Heart left ventricle (tissue), 13 donors: ENCODE results near the gene ARMH2.

ENCODE experiments used
- POLR2A ChIP-seq, 2 donors: fragments of 450-650 bp; IDR thresholded peaks; one replicate each; pipeline ENCODE4 v1.6.1; 2017; ENCODE audit warnings: antibody characterized with exemption in 2 of 2, mild to moderate bottlenecking in 2 of 2, moderate library complexity in 2 of 2
- TF ChIP-seq, protein P1 (sequence below), 12 donors: fragments of 200-600 bp; sonication (generic) in 4 of 12; IDR thresholded peaks; one replicate each; pipeline versions ENCODE4 v1.5.0 to v1.8.0; 2018 to 2022; ENCODE audit warnings: antibody characterized with exemption in 12 of 12, mild to moderate bottlenecking in 5 of 12
- donor health status: ischemic (EF 13 %, LVEDD 7.1; RV severe dilation, severe dysfunction).
- donor health status: DM: no; HTN: yes; CAD: no.
- donor health status: DM: no; HTN: no; CAD: no.
- donor health status: ischemic (EF 25% LVEDD 6.9; RV normal size, moderate dysfunction).
- donor health status: ischemic (EF 25% LVEDD 5.7; RV mildly dilated, moderate dysfunction).
- donor health status: ischemic (EF 35%, LVEDD 5.7; RV mildly dilated, moderate dysfunction).
- donor health status: nonischemic (EF 11% LVEDD 7.7; RV severe dilation, severe dysfunction).
- donor health status: DM: yes; HTN: yes; CAD: no.
- donor health status: PGD.
- donor health status: ischemic (EF 29% LVEDD 5.4; RV normal size, mild dysfunction).
- donor health status: nonischemic (EF 23%, LVEDD 6.1; RV moderate dilation, normal function).

DNA sequence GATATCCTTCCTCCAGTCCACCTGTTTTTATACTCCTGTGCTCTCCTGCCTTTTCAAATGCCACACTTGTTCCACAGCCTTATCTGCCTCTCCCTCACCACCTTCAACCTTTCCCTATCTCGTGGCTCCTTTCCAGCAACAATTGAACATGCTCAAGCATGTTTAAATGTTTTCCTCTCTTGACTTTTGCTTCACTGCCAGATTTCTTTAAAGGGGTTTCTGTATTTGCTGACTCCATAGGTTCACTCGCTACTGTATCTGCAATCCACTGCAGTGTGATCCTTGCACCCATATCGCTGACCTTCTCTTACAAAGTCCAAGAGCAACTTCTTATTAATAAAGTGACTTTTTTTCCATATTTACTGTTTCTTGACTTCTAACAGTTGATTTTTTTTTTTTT is 35.1 kb downstream of the ARMH2 start:
- TF ChIP-seq, protein P1, sequence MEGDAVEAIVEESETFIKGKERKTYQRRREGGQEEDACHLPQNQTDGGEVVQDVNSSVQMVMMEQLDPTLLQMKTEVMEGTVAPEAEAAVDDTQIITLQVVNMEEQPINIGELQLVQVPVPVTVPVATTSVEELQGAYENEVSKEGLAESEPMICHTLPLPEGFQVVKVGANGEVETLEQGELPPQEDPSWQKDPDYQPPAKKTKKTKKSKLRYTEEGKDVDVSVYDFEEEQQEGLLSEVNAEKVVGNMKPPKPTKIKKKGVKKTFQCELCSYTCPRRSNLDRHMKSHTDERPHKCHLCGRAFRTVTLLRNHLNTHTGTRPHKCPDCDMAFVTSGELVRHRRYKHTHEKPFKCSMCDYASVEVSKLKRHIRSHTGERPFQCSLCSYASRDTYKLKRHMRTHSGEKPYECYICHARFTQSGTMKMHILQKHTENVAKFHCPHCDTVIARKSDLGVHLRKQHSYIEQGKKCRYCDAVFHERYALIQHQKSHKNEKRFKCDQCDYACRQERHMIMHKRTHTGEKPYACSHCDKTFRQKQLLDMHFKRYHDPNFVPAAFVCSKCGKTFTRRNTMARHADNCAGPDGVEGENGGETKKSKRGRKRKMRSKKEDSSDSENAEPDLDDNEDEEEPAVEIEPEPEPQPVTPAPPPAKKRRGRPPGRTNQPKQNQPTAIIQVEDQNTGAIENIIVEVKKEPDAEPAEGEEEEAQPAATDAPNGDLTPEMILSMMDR (IDR thresholded peaks at IDR 0.05), result no peak
- TF ChIP-seq POLR2A (IDR thresholded peaks at IDR 0.05), result no peak
